Fibroblast of peridontal ligament (primary cell): ENCODE measurements around the gene MYO7A.

Source experiments
- DNase-seq: peaks from one replicate; pipeline ENCODE4 v3.0.0-alpha.2; 2010; ENCODE audit errors: extremely low read depth

Gene MYO7A

DNA sequence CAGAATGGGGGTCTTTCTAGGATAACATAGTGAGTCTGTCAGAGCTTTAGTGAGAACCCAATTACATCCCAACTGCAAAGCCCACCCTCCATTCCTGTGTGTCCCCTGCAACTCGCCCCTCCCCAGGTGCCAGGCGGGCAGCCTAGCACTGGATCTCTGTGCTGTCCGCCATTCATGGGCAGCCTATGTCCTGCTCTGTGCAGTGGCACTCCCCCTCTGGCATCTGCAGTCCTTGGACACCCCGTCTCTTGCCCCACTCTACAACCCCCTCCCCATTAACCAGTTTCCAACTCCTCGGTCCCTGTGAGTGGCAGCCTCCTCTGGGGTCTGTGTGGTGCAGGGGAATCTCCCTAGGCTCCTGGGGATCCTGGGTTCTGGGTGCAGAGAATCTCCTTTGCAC is 37.0 kb downstream of the MYO7A start:
- DNase-seq: no peak

GRCh38 chr11:77166021-77166420 is 38.0 kb downstream of the MYO7A start:
- DNase-seq: no peak

DNA sequence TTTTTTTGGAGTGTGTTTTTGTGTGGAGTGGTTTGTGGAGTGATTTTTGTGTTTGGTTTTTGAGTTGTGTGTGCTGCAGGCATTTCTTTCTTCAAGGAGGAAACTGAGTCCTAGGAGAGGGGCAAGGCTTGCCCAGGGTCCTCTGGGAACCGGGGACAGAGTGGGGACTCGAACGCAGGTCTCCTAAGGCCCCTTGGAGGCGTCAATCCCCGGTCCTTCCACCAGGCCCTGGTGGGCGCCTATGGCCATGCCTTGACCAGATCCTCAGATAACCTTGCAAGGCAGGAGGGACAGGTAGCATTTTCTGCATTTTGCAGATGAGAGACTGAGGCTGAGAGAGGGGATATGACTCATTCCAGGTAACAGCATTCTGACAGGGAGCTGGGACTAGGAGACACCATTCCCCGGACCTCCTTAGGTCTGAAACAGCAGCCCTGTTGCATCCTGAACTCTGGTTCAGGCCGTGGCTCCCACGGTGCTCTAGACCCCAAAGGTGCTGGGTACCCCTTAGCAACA is 39.1 kb downstream of the MYO7A start:
- DNase-seq: no peak

- no peak for DNase-seq
Measured at GRCh38 chr11:77167791-77168190, 39.7 kb downstream of the MYO7A start.

- no peak for DNase-seq
Measured at GRCh38 chr11:77170107-77170506, 42.1 kb downstream of the MYO7A start.

DNA sequence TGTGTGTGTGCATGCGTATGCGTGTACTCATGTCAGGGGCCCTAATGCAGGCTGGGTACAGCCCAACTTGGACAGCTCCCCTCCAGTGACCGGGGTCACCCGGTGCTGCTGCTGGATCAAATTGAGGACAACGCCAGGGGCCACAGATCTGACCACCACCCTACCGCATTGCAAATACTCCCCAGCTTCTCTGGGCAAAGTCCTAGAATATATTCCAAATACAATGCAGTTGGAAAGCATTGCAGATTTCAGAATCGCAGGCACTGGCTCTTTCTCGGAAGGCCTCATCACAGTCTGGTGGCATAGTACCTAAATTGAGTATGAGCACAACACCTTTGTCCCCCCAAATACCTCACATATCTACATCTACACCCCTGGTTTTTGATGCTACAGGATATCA is 43.2 kb downstream of the MYO7A start:
- no peak for DNase-seq

DNA sequence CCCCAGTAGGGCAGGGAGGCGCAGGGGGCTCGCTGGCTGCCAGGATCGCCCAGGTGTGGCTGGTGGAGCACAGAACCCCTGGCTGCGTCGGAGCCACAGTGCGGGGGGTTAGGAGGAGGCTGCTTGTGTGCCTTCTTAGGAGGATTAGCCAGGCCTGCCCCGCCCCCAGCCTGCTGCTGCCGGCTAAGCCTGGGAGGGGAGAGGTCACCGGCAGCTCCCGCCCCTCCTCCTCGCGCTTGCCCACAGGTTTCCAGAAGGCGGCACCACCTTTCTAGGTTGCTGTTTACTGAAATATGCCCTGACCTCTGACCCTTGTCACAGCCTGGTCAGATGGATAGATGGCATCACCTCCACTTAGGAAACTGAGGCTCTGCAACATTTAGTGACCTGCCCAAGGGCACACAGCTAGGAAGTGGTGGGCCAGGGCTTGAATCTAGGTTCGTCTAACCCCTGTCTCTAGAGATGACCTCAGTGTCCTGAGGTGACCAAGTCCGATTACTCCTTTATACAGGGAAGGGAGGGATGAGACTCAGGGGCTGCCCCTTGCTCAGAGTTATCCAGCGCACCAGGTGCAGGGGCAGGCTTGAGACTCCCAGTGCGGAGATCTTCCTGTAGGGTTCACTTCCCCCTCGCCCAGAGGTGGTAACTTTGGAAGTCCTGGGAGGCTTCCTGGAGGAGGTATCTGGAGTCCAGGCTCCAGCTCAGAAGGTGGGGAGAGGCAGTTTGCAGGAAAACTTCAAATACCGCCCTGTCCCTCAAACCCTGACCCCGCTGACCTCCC is 44.0 kb downstream of the MYO7A start:
- no peak for DNase-seq

GRCh38 chr11:77172666-77172982 is 44.6 kb downstream of the MYO7A start:
- no peak for DNase-seq

- no peak for DNase-seq
Measured at GRCh38 chr11:77173494-77173893, 45.4 kb downstream of the MYO7A start.

GRCh38 chr11:77174559-77174958 is 46.5 kb downstream of the MYO7A start:
- no peak for DNase-seq

GRCh38 chr11:77175021-77175842 is 47.2 kb downstream of the MYO7A start:
- no peak for DNase-seq

DNA sequence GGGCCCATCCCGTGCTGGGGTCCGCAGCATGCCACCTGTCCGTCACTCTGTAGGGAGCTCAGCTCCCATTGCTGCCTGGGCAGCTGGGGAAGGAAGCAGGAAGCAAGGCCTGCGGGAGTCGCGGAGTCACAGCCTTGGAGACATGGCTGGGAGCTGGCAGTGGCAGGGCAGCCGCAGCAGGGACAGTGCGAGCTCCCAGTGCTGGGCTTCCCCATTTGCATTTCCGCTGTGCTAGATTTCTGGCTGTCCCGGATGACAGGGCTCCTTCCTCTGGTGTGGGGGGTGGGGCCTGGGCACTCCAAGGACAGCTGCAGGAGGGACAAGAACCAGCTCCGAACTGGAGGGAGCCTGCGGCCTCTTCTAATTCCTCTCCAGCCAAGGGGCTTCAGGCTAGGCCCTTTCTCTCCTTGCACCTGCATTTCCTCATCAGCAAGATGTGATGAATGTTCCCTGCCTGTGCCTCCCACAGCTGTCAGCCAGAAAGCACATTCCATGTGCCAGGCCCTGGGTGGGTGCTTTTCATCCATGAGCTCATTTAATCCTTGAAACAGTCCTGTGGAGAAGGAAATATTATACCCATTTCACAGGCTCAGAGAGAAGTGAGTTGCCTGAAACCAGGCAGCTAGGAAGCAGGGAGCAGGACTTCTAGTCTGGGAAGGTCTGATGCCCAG is 48.0 kb downstream of the MYO7A start:
- no peak for DNase-seq

- DNase-seq: no peak
Measured at GRCh38 chr11:77176996-77177395, 49.0 kb downstream of the MYO7A start.

DNA sequence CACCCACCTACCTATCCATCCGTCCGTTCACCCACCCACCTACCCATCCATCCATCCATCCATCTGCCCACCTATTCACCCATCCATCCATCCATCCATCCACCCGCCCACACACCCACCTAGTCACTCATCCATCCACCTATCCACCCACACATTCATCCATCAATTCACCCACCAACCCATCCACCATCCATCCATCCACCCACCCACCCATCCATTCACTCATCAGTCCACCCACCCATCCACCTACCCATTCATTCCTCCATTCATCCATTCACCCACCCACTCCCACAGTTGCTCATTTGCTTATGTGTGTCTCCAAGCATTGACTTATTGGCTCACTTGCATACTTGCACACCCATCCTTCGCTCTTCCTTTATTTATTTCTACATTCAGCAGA is 50.1 kb downstream of the MYO7A start:
- DNase-seq: no peak

GRCh38 chr11:77179048-77179447 is 51.0 kb downstream of the MYO7A start:
- DNase-seq: no peak

DNA sequence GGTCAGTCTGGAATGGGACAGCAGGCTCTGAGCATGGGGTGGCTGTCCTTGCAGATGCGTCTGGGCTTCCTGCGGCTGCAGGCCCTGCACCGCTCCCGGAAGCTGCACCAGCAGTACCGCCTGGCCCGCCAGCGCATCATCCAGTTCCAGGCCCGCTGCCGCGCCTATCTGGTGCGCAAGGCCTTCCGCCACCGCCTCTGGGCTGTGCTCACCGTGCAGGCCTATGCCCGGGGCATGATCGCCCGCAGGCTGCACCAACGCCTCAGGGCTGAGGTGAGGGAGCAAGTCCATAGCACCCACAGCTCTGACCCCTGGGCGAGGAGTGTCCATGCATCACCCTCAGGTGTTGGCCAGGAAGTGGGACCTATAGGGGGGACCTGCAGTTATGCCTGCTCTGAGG is 51.6 kb downstream of the MYO7A start:
- no peak for DNase-seq

DNA sequence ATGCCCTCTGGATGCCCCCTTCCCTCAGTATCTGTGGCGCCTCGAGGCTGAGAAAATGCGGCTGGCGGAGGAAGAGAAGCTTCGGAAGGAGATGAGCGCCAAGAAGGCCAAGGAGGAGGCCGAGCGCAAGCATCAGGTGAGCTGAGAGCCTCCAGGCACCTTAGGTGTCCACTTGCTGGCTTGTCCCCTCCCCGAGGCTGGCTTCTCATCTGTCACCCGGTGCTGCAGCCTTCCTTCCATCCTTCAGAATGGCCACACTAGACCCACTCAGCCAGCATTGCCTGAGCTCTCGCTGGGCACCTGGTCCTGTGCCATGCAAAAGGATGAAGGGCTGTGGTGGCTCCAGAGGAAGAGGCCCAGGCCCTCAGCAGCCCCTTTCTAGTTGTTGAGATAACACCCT is 52.3 kb downstream of the MYO7A start:
- no peak for DNase-seq

- DNase-seq: no peak
Measured at GRCh38 chr11:77181226-77181625, 53.2 kb downstream of the MYO7A start.

DNA sequence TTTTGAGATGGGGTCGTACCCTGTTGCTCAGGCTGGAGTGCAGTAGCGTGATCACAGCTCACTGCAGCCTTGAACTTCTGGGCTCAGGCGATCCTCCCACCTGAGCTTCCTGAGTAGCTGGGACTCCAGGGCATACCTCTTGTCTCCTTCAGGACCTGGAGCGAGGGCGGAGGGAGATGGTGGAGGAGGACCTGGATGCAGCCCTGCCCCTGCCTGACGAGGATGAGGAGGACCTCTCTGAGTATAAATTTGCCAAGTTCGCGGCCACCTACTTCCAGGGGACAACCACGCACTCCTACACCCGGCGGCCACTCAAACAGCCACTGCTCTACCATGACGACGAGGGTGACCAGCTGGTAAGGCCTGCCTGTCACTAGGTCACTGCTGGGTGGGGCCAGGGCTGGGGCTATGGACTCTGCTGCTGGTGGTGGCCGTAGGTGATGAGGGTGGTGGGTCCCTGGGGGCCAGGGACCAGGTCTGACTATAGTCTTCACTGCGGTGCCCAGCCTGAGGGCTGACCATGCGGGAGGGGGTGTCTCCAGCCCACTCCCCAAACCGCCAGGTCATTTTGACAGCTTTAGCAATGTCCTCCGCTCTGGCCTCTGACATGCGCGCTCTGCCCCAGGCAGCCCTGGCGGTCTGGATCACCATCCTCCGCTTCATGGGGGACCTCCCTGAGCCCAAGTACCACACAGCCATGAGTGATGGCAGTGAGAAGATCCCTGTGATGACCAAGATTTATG is 53.9 kb downstream of the MYO7A start:
- DNase-seq: no peak

DNA sequence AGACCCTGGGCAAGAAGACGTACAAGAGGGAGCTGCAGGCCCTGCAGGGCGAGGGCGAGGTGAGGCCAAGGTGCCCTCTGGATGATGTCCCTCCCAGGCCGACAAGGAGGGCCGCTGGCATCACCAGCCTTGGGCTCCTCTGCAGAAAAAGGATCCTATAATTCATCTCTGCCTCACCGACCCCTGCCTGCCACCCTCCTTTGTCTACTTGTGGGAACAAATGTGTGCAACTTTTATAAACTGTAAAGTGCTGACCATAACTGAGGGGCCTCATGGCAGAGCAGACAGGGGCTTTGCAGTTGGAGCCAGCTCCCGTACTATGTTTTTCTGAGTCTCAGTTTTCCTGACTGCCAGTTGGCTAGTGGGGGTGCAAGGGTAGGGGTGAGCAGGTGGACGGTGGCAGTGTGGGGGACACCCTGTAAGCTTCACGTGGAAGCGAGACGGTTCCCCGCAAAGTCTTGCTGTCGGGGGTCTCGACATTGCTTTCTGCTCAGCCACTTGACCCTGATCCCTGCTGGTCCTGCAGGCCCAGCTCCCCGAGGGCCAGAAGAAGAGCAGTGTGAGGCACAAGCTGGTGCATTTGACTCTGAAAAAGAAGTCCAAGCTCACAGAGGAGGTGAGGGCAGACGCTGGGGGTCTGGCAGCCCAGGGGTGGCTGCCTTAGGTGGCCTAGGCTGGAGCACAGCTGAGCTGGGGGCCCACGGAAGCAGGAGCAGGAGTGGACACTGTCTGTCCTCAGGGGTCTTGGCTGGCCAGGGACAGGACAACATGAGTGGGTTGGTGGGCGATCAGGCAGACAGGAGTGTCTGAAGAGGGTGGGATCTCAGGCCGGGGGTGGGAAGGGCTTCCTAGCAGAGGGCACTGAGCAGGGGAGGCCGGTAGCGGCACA is 54.7 kb downstream of the MYO7A start:
- DNase-seq: no peak

DNA sequence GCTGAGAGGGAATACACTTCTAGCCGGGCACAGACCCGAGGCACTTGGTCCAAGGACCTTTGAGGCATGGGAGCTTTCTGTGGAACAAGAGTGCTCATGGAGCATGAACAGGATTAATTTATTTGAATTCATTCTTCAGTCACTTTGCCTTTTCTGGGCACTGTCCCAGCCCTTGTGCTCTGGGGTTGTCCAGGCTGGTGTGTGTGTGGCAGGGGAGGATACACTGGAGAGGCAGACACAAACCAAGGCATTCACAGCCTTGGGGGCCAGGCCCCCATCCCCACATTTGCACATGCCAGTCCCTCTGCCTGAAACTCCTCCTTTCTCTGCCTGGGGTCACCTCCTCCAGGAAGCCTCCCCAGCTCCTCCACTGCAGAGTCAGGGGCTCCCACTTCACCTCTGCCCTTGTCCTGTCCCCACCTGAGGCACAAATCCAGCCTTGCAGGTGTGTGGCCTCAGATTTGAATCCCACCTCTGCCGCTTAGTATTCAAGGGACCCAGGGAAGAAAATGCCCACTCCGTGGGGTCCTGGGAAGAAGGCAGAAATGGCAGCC is 55.5 kb downstream of the MYO7A start:
- no peak for DNase-seq
